HG03025 (cell line): ENCODE measurements around the gene MYG1.
A peak's percentile ranks its signal among the peaks of the same experiment; 100 is the strongest.

Experiments
- ATAC-seq: cut with Tn5 transposase; IDR thresholded peaks from one replicate; pipeline ENCODE4 v1.9.1; 2021; ENCODE audit warnings: mild to moderate bottlenecking, moderate library complexity; ENCODE audit not compliant: unreplicated experiment, low FRiP score

The MYG1 gene

GRCh38 chr12:53352331-53353256, 53.1 kb downstream of the MYG1 start:
- ATAC-seq = peak; percentile 74

- no peak for ATAC-seq
Measured at GRCh38 chr12:53353257-53353655, 53.8 kb downstream of the MYG1 start.

GRCh38 chr12:53355121-53355520, 55.6 kb downstream of the MYG1 start:
- no peak for ATAC-seq
